Left ventricle myocardium inferior (tissue), 1 donor: Measurements from ENCODE around the gene SASH1. TPM values are rescaled to one million over a fixed set of nuclear protein-coding genes. Genes with fewer than 3 reads are reported as not detected.

ENCODE experiments used
- DNase-seq: peaks from one replicate; pipeline ENCODE4 v3.0.0-alpha.2; 2020
- H3K27ac ChIP-seq: fragments of 200-600 bp; replicated peaks from 2 replicates; pipeline ENCODE4 v1.8.0; 2021
- H3K27me3 ChIP-seq: fragments of 200-600 bp; 2 replicates; pipeline ENCODE4 v1.8.0; 2021; ENCODE audit warnings: low read depth
- H3K36me3 ChIP-seq: fragments of 200-600 bp; 2 replicates; pipeline ENCODE4 v1.8.0; 2021
- H3K4me1 ChIP-seq: fragments of 200-600 bp; 2 replicates; pipeline ENCODE4 v1.8.0; 2021
- H3K4me3 ChIP-seq: fragments of 200-600 bp; 2 replicates; pipeline ENCODE4 v1.8.0; 2021; ENCODE audit warnings: mild to moderate bottlenecking, moderate library complexity
- H3K9me3 ChIP-seq: fragments of 200-600 bp; replicated peaks from 2 replicates; pipeline ENCODE4 v1.8.0; 2021
- CTCF ChIP-seq: fragments of 200-600 bp; IDR thresholded peaks from 2 replicates; pipeline ENCODE4 v1.8.0; 2021; ENCODE audit warnings: antibody characterized with exemption, mild to moderate bottlenecking, borderline replicate concordance
- intact Hi-C: fragments of 100-400 bp; cut with micrococcal nuclease; formaldehyde crosslinking; loops from one replicate; pipeline ENCODE4 v1.11.0; 2022
- total RNA-seq: library from RNA; stranded (reverse); fragmentation: NEBNext Ultra II Directional; extraction: Animal tissue kit (Norgen Biotek cat#: 25700); gene quantifications from one replicate; pipeline ENCODE4 v1.2.1, GENCODE V29; 2021
- donor health status: DM: no; HTN: yes; CAD: no; lungs with severe emphysema.

SASH1 gene
- total RNA-seq, 1 donor from 2014 or later: 22.5 TPM

GRCh38 chr6:148322704-148323103, 19.9 kb upstream of the SASH1 start:
- Histone ChIP-seq H3K27ac (no peak overlapping the region), H3K36me3 (no peaks in the 10 kb centered on the region), H3K4me3 (no peak overlapping the region), H3K27me3 (no peaks in the 10 kb centered on the region), H3K4me1 (no peaks in the 10 kb centered on the region), H3K9me3 (no peaks in the 10 kb centered on the region)
- no peak for DNase-seq
- TF ChIP-seq CTCF: no peak
- intact Hi-C loops: no loop called here

DNA sequence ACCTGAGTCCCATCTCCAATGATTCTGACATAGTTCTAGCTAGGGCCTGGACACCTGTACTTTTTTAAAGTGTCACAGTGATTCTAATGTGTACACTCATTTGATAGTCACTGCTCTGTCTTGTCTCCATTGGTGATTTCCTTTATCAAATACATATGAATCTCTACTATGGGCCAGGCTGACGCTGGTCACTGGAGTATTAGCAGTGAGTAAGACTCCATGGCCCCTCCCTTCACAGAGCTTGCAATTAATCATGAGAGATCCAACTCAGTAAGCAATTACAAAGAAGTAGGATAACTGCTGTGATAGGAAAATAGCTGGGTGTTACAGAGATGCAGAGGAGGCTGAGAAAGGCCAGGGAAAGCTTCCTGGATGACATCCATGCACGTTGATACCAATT, 19.3 kb upstream of the SASH1 start:
- DNase-seq: no peak
- no peaks in the 10 kb centered on the region for H3K9me3 ChIP-seq
- H3K4me1 ChIP-seq: no peaks in the 10 kb centered on the region
- H3K27me3 ChIP-seq: no peaks in the 10 kb centered on the region
- intact Hi-C loops: no loop called here
- H3K36me3 ChIP-seq: no peaks in the 10 kb centered on the region
- TF ChIP-seq CTCF: no peak
- H3K27ac ChIP-seq: no peak overlapping the region
- H3K4me3 ChIP-seq: no peak overlapping the region

DNA sequence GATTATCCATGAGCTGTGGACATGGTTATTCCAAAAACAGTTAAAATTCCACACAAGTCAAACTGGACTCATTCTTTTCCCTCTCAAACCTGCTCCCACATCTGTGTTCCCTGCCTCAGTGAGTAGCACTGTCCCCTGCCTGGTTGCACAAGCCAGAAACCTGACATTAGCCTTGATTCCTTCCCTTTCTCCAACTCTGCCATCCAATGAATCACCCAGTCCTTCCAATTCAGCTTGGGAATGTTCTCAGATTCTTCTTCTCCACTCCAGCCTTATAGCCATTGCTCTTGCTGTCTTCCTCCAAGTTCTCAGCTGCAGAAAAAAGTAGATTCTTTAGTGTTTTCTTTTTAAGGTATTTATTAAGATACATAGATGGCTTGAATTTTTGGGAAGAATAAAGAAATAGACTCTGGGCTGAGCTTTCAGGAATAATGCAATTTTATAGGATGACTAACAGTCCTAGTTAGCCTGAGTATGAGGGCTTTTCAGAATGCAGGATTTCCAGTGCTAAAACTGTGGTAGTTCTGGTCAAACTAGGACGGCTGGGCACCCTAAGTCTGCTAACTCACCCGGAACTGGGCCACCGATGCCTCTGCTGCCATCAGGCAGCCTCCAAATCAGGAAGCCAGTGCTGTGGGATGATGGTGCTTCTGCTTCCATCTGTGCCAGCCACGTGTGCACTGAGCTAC, 18.2 kb upstream of the SASH1 start:
- TF ChIP-seq CTCF: no peak
- Histone ChIP-seq H3K4me3 (no peak overlapping the region), H3K27ac (no peak overlapping the region), H3K4me1 (peaks cover 9% of the 10 kb centered on the region), H3K9me3 (no peaks in the 10 kb centered on the region), H3K36me3 (no peaks in the 10 kb centered on the region), H3K27me3 (no peaks in the 10 kb centered on the region)
- no peak for DNase-seq
- intact Hi-C loops: no loop called here

- H3K4me1 ChIP-seq: peaks cover 18% of the 10 kb centered on the region
- no peak for TF ChIP-seq CTCF
- no peak overlapping the region for H3K4me3 ChIP-seq
- no peaks in the 10 kb centered on the region for H3K27me3 ChIP-seq
- intact Hi-C loops: no loop called here
- no peak overlapping the region for H3K27ac ChIP-seq
- no peaks in the 10 kb centered on the region for H3K9me3 ChIP-seq
- no peaks in the 10 kb centered on the region for H3K36me3 ChIP-seq
- DNase-seq: no peak
Observed at GRCh38 chr6:148325316-148326068, 17.1 kb upstream of the SASH1 start.

- H3K4me1 ChIP-seq: peaks cover 18% of the 10 kb centered on the region
- H3K27ac ChIP-seq: peak overlapping the region; percentile 58
- no peaks in the 10 kb centered on the region for H3K9me3 ChIP-seq
- intact Hi-C loops: no loop called here
- TF ChIP-seq CTCF: no peak
- no peaks in the 10 kb centered on the region for H3K36me3 ChIP-seq
- DNase-seq: no peak
- H3K4me3 ChIP-seq: no peak overlapping the region
- H3K27me3 ChIP-seq: no peaks in the 10 kb centered on the region
Observed at GRCh38 chr6:148328876-148329555, 13.6 kb upstream of the SASH1 start.
